HEK293T (cell line): ENCODE results near the gene IFT25.

Source experiments
- CTCF ChIA-PET: fragments of 350-600 bp; formaldehyde crosslinking; extraction: SDS; loops from one replicate; lab custom pipeline; 2021; ENCODE audit warnings: antibody characterized with exemption, inconsistent platforms; lab: Yijun Ruan, JAX
- POLR2A ChIA-PET: fragments of 350-600 bp; formaldehyde crosslinking; extraction: SDS; loops from one replicate; lab custom pipeline; 2020; ENCODE audit warnings: antibody characterized with exemption, inconsistent platforms; lab: Yijun Ruan, JAX
- DNase-seq: peaks from one replicate; pipeline ENCODE4 v3.0.0; 2012; ENCODE audit warnings: mixed read lengths; ENCODE audit errors: extremely low spot score
- ARNT ChIP-seq: fragments of 450-650 bp; IDR thresholded peaks from 2 replicates; pipeline ENCODE4 v1.6.1; 2017; ENCODE audit warnings: mild to moderate bottlenecking
- BHLHE40 ChIP-seq: fragments of 450-650 bp; IDR thresholded peaks from 2 replicates; pipeline ENCODE4 v1.6.1; 2016; ENCODE audit warnings: mild to moderate bottlenecking, moderate library complexity, borderline replicate concordance
- CTBP1 ChIP-seq: fragments of 450-650 bp; IDR thresholded peaks from 2 replicates; pipeline ENCODE4 v1.6.1; 2016; ENCODE audit warnings: borderline replicate concordance
- ELF4 ChIP-seq: fragments of 450-650 bp; IDR thresholded peaks from 2 replicates; pipeline ENCODE4 v1.6.1; 2017; ENCODE audit warnings: antibody characterized with exemption
- FOXA1 ChIP-seq: fragments of 450-650 bp; IDR thresholded peaks from 2 replicates; pipeline ENCODE4 v1.6.1; 2016; ENCODE audit warnings: mild to moderate bottlenecking
- FOXK2 ChIP-seq: fragments of 450-650 bp; IDR thresholded peaks from 2 replicates; pipeline ENCODE4 v1.6.1; 2016; ENCODE audit warnings: mild to moderate bottlenecking
- FOXM1 ChIP-seq: fragments of 450-650 bp; IDR thresholded peaks from 2 replicates; pipeline ENCODE4 v1.6.1; 2017; ENCODE audit warnings: mild to moderate bottlenecking, borderline replicate concordance
- HDGF ChIP-seq: fragments of 450-650 bp; IDR thresholded peaks from 2 replicates; pipeline ENCODE4 v1.6.1; 2017; ENCODE audit warnings: antibody characterized with exemption, borderline replicate concordance
- L3MBTL2 ChIP-seq: fragments of 450-650 bp; conservative IDR thresholded peaks from 2 replicates; pipeline ENCODE4 v1.6.1; 2016; ENCODE audit warnings: mild to moderate bottlenecking
- LEF1 ChIP-seq: fragments of 450-650 bp; IDR thresholded peaks from 2 replicates; pipeline ENCODE4 v1.6.1; 2017; ENCODE audit warnings: mild to moderate bottlenecking, borderline replicate concordance
- NFRKB ChIP-seq: fragments of 450-650 bp; IDR thresholded peaks from 2 replicates; pipeline ENCODE4 v1.6.1; 2016; ENCODE audit warnings: mild to moderate bottlenecking, moderate library complexity
- PKNOX1 ChIP-seq: fragments of 450-650 bp; IDR thresholded peaks from 2 replicates; pipeline ENCODE4 v1.6.1; 2016
- SP1 ChIP-seq: fragments of 450-650 bp; IDR thresholded peaks from 2 replicates; pipeline ENCODE4 v1.6.1; 2017
- SUZ12 ChIP-seq: fragments of 450-650 bp; IDR thresholded peaks from 2 replicates; pipeline ENCODE4 v1.6.1; 2016; ENCODE audit warnings: mild to moderate bottlenecking
- TARDBP ChIP-seq: fragments of 450-650 bp; IDR thresholded peaks from 2 replicates; pipeline ENCODE4 v1.6.1; 2016
- ZNF384 ChIP-seq: fragments of 450-650 bp; IDR thresholded peaks from 2 replicates; pipeline ENCODE4 v1.6.1; 2016

IFT25 gene

DNA sequence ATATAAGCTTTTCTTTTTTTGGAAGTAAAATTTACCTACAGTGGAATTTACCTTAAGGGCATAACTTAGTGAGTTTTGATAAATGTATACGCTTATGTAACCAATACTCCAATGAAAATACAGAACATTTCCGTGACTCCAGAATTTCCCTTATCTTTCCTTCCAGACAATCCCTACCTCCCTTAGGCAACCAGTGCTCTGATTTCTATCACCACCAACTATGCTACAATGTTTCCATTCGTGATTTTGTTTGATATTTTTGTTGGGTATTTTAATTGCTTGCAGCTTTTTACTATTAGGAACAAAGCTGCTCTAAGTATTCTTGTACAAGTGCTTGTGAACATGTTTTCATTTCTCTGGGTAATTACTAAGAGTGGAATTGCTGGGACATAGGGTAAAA is 14.6 kb downstream of the IFT25 start:
- TF ChIP-seq PKNOX1 (no peak), FOXA1 (no peak), SUZ12 (no peak), CTBP1 (no peak), ELF4 (no peak), L3MBTL2 (no peak), BHLHE40 (no peak), ARNT (no peak), NFRKB (no peak), TARDBP (no peak), SP1 (no peak), FOXK2 (no peak), ZNF384 (no peak), LEF1 (no peak), HDGF (no peak), FOXM1 (no peak)
- POLR2A ChIA-PET, result interaction anchor here (1.0 kb wide), 1 partner anchor 9 kb away, joined by 4 read pairs; no protein-coding TSS in a partner anchor
- DNase-seq, result no peak
- CTCF ChIA-PET, result interaction anchor here (0.5 kb wide), 1 partner anchor 1540 kb away, joined by 3 read pairs; no protein-coding TSS in a partner anchor

GRCh38 chr1:53929246-53929960 is 16.1 kb downstream of the IFT25 start:
- ChIA-PET CTCF (interaction anchor here (0.7 kb wide), 2 partner anchors 68 to 77 kb away, joined by 3 to 6 read pairs; no protein-coding TSS in a partner anchor), POLR2A (no interaction called here)
- no peak for DNase-seq
- no peak for TF ChIP-seq HDGF
- TF ChIP-seq FOXK2, result no peak
- no peak for TF ChIP-seq ZNF384
- no peak for TF ChIP-seq FOXM1
- TF ChIP-seq LEF1, result no peak
- TF ChIP-seq FOXA1, result no peak
- TF ChIP-seq ARNT, result no peak
- no peak for TF ChIP-seq L3MBTL2
- TF ChIP-seq SUZ12, result no peak
- TF ChIP-seq NFRKB, result no peak
- no peak for TF ChIP-seq ELF4
- no peak for TF ChIP-seq SP1
- TF ChIP-seq TARDBP, result no peak
- TF ChIP-seq BHLHE40, result no peak
- TF ChIP-seq CTBP1, result no peak
- no peak for TF ChIP-seq PKNOX1

DNA sequence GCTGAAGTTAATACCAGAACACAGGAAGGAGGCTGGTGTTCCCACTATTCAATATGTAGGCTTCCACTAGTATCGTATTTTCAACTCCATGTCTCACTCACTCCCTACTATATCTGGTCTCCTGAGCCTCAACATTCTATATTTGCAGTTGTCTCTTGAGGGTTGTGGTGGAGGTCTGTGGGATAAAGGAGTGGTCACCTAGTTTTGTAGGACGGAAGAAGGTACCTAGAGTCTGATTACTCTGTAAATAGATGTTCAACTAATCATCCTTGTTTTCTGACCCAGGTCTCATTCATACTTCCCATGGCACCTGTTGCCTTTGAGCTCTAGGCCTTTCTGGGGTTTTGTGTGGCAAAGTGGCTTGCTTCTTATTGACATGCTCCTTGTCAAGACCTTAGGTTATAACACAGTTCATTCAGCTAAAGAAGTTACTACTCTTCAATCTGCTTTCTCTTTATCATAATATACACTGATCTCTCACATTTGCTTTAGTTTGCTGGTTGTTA is 18.1 kb downstream of the IFT25 start:
- ChIA-PET CTCF (no interaction called here), POLR2A (no interaction called here)
- TF ChIP-seq BHLHE40 (no peak), NFRKB (no peak), SUZ12 (no peak), ELF4 (no peak), FOXM1 (no peak), SP1 (no peak), FOXK2 (no peak)
- no peak for DNase-seq

DNA sequence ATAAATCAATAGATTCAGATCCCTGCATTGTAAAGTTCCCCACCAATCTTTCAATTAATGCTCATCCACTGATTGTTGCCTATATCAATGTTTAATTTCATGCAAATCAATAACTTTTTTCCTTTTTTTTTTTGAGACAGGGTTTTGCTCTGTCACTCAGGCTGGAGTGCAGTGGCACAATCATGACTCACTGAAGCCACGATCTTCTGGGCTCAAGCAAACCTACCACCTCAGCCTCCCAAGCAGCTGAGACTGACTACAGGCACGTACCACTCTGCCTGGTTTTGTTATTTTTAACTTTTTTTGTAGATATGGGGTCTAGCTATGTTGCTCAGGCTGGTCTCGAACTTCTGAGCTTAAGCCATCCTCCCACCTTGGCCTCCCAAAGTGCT is 25.8 kb downstream of the IFT25 start:
- POLR2A ChIA-PET, result no interaction called here
- no peak for DNase-seq
- CTCF ChIA-PET, result no interaction called here
- TF ChIP-seq ZNF384 (no peak), FOXA1 (no peak), PKNOX1 (no peak), BHLHE40 (no peak), TARDBP (no peak), ARNT (no peak), SUZ12 (no peak)

DNA sequence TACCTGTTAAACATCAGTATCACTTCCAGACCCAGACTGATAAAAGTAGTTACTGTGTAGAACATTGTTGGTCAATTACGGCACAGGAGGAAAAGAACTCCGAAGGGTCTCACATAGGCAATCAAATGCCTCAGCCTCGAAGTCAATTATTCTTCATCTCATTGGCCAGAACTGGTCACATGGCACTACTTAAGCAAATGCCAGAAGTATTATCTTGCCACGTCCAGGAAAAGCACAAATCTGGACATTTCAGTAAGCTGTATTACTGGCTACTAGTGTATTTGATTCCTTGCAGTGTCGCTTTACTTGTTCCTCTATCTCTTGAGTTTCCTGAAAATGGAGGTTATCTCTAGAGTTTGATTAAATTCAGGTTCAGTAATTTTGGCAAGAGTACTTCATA is 27.2 kb downstream of the IFT25 start:
- POLR2A ChIA-PET, result no interaction called here
- DNase-seq, result no peak
- CTCF ChIA-PET, result no interaction called here
- TF ChIP-seq FOXM1, result no peak

DNA sequence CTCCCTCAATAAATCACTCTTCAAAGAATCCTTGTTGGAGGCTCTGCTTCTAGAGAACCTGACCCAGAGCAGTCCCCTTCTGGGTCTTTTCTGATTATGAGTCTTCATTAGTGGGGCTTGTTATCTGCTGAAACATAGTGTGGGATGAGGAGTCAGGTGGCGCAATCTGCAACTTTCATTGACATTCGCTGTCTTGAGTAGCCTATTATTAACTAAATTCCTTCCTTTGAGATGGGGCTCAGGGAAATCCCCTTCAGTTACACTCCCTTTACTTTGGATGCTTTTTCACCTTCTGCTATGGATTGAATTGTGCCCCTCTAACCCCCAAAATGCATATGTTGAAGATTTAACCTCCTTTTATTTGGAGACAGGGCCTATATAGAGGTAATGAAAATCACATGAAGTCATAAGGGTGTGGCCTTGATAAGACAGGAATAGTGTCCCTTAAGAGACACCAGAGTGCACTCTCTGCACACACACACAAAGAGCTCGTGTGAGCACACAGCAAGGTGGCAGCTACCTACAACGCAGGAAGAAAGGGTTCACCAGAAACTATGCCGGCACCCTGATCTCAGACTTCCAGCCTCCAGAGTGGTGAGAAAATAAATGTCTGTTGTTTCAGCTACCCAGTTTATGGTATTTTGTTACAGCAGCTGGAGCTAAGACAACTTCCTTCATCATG is 32.0 kb downstream of the IFT25 start:
- ChIA-PET POLR2A (no interaction called here), CTCF (no interaction called here)
- TF ChIP-seq ARNT (no peak), TARDBP (no peak), LEF1 (no peak), L3MBTL2 (no peak), SUZ12 (no peak), CTBP1 (no peak), BHLHE40 (no peak), NFRKB (no peak), FOXM1 (no peak), HDGF (no peak), ELF4 (no peak), SP1 (no peak), FOXA1 (no peak), ZNF384 (no peak), PKNOX1 (no peak), FOXK2 (no peak)
- DNase-seq, result no peak
